Body of pancreas (tissue), 4 donors: ENCODE measurements around the gene PTPN1. TPM values are rescaled to one million over a fixed set of nuclear protein-coding genes. Genes with fewer than 3 reads are reported as not detected.

Experiments used
- ATAC-seq: fragments of 150-250 bp; one replicate; pipeline ENCODE4 v1.9.1; 2016
- DNase-seq, 4 donors: peaks; one replicate each; pipeline ENCODE4 v3.0.0-alpha.2; 2019
- H3K27ac ChIP-seq, 4 donors: fragments of 200-600 bp; sonication (generic); 1 replicate in 3 of 4; 2 replicates in 1 of 4; pipeline versions ENCODE4 v1.5.1 to v1.6.1; 2016 to 2019; ENCODE audit warnings: mild to moderate bottlenecking in 1 of 4, mixed read lengths in 1 of 4, moderate library complexity in 1 of 4
- H3K27me3 ChIP-seq, 2 donors: fragments of 200-600 bp; sonication (generic); one replicate each; pipeline ENCODE4 v1.6.0; 2016; ENCODE audit warnings: mild to moderate bottlenecking in 1 of 2
- H3K36me3 ChIP-seq, 2 donors: fragments of 200-600 bp; sonication (generic); replicated peaks in 1 of 2; 2 replicates each; pipeline ENCODE4 v1.5.1; 2016; ENCODE audit warnings: low read depth in 2 of 2; ENCODE audit not compliant: insufficient read depth in 1 of 2
- H3K4me1 ChIP-seq: fragments of 200-600 bp; sonication (generic); one replicate; pipeline ENCODE4 v1.6.0; 2016
- H3K4me3 ChIP-seq, 2 donors: fragments of 200-600 bp; sonication (generic); 1 replicate in 1 of 2; 2 replicates in 1 of 2; pipeline ENCODE4 v1.5.1; 2016 to 2019
- H3K9me3 ChIP-seq, 3 donors: fragments of 200-600 bp; sonication (generic); 1 replicate in 2 of 3; 2 replicates in 1 of 3; pipeline ENCODE4 v1.5.1; 2016
- CTCF ChIP-seq, 7 experiments: fragments of 450-650 bp in 4 of 7; fragments of 200-600 bp in 3 of 7; sonication (generic) in 3 of 7; IDR thresholded peaks; one replicate each; pipeline ENCODE4 v1.5.1; 2016 to 2019; ENCODE audit warnings: antibody characterized with exemption in 7 of 7
- POLR2A ChIP-seq, 3 donors: fragments of 450-650 bp; IDR thresholded peaks; one replicate each; pipeline ENCODE4 v1.6.1; 2016; ENCODE audit warnings: antibody characterized with exemption in 3 of 3, mild to moderate bottlenecking in 2 of 3
- WGBS, 2 donors: methylation state at CpG; one replicate each; pipeline ENCODE4 v1.1.5; 2017; 5-methylcytosine and 5-hydroxymethylcytosine counted together
- intact Hi-C: fragments of 100-400 bp; cut with DNase I; formaldehyde crosslinking; loops from one replicate; pipeline ENCODE4 v1.15.1; 2023
- total RNA-seq, 2 donors: library from RNA; depleted of rRNA; stranded (reverse); fragments of >200 nt; gene quantifications; one replicate each; pipeline ENCODE4 v1.1.0, GENCODE V29; 2016

Gene PTPN1
- total RNA-seq: 10 to 100 TPM in 1 of 2 donors, 1 to 10 TPM in 1; 9.1 to 10.2 TPM

- peak within 1 kb of the TSS; percentile 67 to 81 for H3K4me3 ChIP-seq
- H3K4me1 ChIP-seq: peaks cover 38% of the 10 kb centered on the region
- WGBS, 2 donors: 0% methylated on average over 23 to 64 of the region's 64 CpGs
- peak; percentile 96 to 98 (median 98) for TF ChIP-seq POLR2A (IDR thresholded peaks at IDR 0.05)
- TF ChIP-seq CTCF (IDR thresholded peaks at IDR 0.05): peak in 4 of 7 experiments; percentile 9 to 27 (median 16)
- H3K27me3 ChIP-seq: no peaks in the 10 kb centered on the region
- peak; percentile 99 for DNase-seq
- ATAC-seq: peak; percentile 99
- no peaks in the 10 kb centered on the region for H3K36me3 ChIP-seq
- intact Hi-C loops: no loop called here
- peak within 1 kb of the TSS; percentile 63 to 84 (median 82) for H3K27ac ChIP-seq
- no peaks in the 10 kb centered on the region for H3K9me3 ChIP-seq
These were observed at the start of gene PTPN1 for GRCh38 chr20:50509923-50510705. TSS of gene PTPN1 (plus strand) at chr20:50510383. CDS start at chr20:50510528, 145 bp downstream.

- Histone ChIP-seq H3K27me3 (no peaks in the 10 kb centered on the region), H3K36me3 (no peaks in the 10 kb centered on the region), H3K4me3 (no peak overlapping the region), H3K9me3 (no peaks in the 10 kb centered on the region), H3K4me1 (peaks cover 27% of the 10 kb centered on the region), H3K27ac (peak overlapping the region; percentile 10 to 81 (median 52))
- DNase-seq: peak; percentile 87 to 93 (median 92)
- TF ChIP-seq POLR2A (IDR thresholded peaks at IDR 0.05) (no peak), CTCF (IDR thresholded peaks at IDR 0.05) (peak; percentile 74 to 97 (median 95))
- WGBS, 2 donors: 6 to 8% methylated on average over 10 to 12 of the region's 13 CpGs
- intact Hi-C loops: loop anchor here (5.0 kb wide), 1 partner anchor 273 kb away; no protein-coding TSS in a partner anchor
- peak; percentile 87 for ATAC-seq
These were observed 49.4 kb upstream of the PTPN1 start for GRCh38 chr20:50460608-50461267.

- H3K9me3 ChIP-seq: no peaks in the 10 kb centered on the region
- peak overlapping the region; percentile 45 to 81 (median 52) for H3K27ac ChIP-seq
- TF ChIP-seq POLR2A (IDR thresholded peaks at IDR 0.05) (no peak), CTCF (IDR thresholded peaks at IDR 0.05) (no peak)
- no peaks in the 10 kb centered on the region for H3K36me3 ChIP-seq
- WGBS, 2 donors: 33 to 44% methylated on average over 10 of the region's 10 CpGs
- intact Hi-C loops: loop anchor here (5.0 kb wide), 1 partner anchor 275 kb away; no protein-coding TSS in a partner anchor
- DNase-seq: no peak
- peak; percentile 57 for ATAC-seq
- H3K4me1 ChIP-seq: peaks cover 17% of the 10 kb centered on the region
- H3K4me3 ChIP-seq: no peak overlapping the region
- no peaks in the 10 kb centered on the region for H3K27me3 ChIP-seq
These were observed 48.0 kb upstream of the PTPN1 start for GRCh38 chr20:50462093-50462690.

GRCh38 chr20:50464026-50464724 lies 46.0 kb upstream of the PTPN1 start:
- Histone ChIP-seq H3K4me1 (peaks cover 17% of the 10 kb centered on the region), H3K4me3 (no peak overlapping the region), H3K27ac (peak overlapping the region in 1 of 4 donors; percentile 26), H3K36me3 (no peaks in the 10 kb centered on the region), H3K27me3 (no peaks in the 10 kb centered on the region), H3K9me3 (no peaks in the 10 kb centered on the region)
- DNase-seq: peak; percentile 62 to 68 (median 66)
- 18 to 31% methylated on average over 13 to 21 of the region's 21 CpGs for WGBS, 2 donors
- no peak for TF ChIP-seq POLR2A (IDR thresholded peaks at IDR 0.05)
- peak; percentile 67 to 87 (median 76) for TF ChIP-seq CTCF (IDR thresholded peaks at IDR 0.05)
- peak; percentile 62 for ATAC-seq
- intact Hi-C loops: loop anchor here (5.0 kb wide), 1 partner anchor 277 kb away; no protein-coding TSS in a partner anchor
